Measurements from ENCODE around the gene UFD1.

UFD1 gene

DNA sequence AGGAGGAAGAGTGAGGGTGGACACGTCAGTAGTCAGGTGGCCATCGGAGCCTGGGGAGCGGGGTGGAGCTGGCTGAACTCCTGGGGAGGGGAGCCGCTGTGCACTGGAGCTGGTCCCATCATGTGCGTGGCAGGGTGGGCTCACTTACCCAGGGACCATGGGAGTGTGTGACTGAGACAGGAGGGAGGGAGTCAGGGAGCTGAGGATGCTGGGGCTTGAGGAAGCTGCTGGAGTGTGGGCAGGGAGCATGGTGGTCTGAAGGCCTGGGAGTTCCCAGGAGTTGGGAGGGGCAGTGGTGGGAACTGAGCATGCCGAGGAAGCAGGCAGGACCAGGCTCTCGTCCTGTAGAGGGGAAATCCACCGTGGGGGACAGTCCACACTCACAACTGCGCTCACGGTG is 27.2 kb upstream of the UFD1 start:
- Histone ChIP-seq H3K4me3 (ENCODE audit: low read length) (no peak overlapping the region), H3K4me2 (ENCODE audit: low read length) (no peak overlapping the region), H4K20me1 (ENCODE audit: insufficient read depth, low read length) (no peaks in the 10 kb centered on the region), H3K27me3 (ENCODE audit: low read depth, low read length) (no peaks in the 10 kb centered on the region), H3K4me1 (ENCODE audit: low read length) (no peaks in the 10 kb centered on the region), H3K36me3 (replicated peaks; ENCODE audit: low read depth, low read length) (peaks cover 20% of the 10 kb centered on the region), H3K9ac (ENCODE audit: low read length) (no peak overlapping the region), H2AFZ (ENCODE audit: low read depth, low read length) (no peak overlapping the region), H3K27ac (ENCODE audit: low read length) (no peak overlapping the region), H3K79me2 (ENCODE audit: low read length) (no peaks in the 10 kb centered on the region), H3K9me3 (ENCODE audit: insufficient read depth, low read length) (no peaks in the 10 kb centered on the region)
- no peak for TF ChIP-seq EZH2phosphoT487 (IDR thresholded peaks at IDR 0.05; ENCODE audit: low read depth)
- TF ChIP-seq, protein P1, sequence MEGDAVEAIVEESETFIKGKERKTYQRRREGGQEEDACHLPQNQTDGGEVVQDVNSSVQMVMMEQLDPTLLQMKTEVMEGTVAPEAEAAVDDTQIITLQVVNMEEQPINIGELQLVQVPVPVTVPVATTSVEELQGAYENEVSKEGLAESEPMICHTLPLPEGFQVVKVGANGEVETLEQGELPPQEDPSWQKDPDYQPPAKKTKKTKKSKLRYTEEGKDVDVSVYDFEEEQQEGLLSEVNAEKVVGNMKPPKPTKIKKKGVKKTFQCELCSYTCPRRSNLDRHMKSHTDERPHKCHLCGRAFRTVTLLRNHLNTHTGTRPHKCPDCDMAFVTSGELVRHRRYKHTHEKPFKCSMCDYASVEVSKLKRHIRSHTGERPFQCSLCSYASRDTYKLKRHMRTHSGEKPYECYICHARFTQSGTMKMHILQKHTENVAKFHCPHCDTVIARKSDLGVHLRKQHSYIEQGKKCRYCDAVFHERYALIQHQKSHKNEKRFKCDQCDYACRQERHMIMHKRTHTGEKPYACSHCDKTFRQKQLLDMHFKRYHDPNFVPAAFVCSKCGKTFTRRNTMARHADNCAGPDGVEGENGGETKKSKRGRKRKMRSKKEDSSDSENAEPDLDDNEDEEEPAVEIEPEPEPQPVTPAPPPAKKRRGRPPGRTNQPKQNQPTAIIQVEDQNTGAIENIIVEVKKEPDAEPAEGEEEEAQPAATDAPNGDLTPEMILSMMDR (IDR thresholded peaks at IDR 0.05; ENCODE audit: low read depth, low read length) = no peak

DNA sequence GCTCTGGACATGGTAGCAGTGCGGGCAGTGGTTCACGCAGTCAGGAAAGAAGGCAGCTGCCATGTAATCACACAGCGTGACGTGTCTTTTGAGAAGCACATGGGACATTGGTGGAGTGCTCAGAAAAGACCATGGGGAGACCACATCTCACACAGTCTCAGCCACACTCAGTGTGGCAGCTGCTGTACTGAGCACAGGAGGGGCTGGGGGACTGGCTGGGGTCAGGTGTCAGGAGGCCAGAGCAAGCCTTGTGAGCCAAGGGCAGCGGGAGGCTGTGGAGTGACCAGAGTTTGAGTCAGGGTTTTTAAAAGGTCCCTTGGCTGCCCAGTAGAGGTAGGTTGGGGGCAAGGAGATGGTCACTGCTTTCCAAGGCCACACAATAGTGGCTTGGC is 26.7 kb upstream of the UFD1 start:
- Histone ChIP-seq H3K27ac (ENCODE audit: low read length) (no peak overlapping the region), H2AFZ (ENCODE audit: low read depth, low read length) (no peak overlapping the region), H3K27me3 (ENCODE audit: low read depth, low read length) (no peaks in the 10 kb centered on the region), H3K36me3 (replicated peaks; ENCODE audit: low read depth, low read length) (peaks cover 20% of the 10 kb centered on the region), H3K4me1 (ENCODE audit: low read length) (no peaks in the 10 kb centered on the region), H3K4me2 (ENCODE audit: low read length) (no peak overlapping the region), H3K4me3 (ENCODE audit: low read length) (no peak overlapping the region), H3K79me2 (ENCODE audit: low read length) (no peaks in the 10 kb centered on the region), H3K9me3 (ENCODE audit: insufficient read depth, low read length) (no peaks in the 10 kb centered on the region), H3K9ac (ENCODE audit: low read length) (no peak overlapping the region), H4K20me1 (ENCODE audit: insufficient read depth, low read length) (no peaks in the 10 kb centered on the region)
- TF ChIP-seq, protein P1 (IDR thresholded peaks at IDR 0.05; ENCODE audit: low read depth, low read length) = no peak
- TF ChIP-seq EZH2phosphoT487 (IDR thresholded peaks at IDR 0.05; ENCODE audit: low read depth) = no peak

DNA sequence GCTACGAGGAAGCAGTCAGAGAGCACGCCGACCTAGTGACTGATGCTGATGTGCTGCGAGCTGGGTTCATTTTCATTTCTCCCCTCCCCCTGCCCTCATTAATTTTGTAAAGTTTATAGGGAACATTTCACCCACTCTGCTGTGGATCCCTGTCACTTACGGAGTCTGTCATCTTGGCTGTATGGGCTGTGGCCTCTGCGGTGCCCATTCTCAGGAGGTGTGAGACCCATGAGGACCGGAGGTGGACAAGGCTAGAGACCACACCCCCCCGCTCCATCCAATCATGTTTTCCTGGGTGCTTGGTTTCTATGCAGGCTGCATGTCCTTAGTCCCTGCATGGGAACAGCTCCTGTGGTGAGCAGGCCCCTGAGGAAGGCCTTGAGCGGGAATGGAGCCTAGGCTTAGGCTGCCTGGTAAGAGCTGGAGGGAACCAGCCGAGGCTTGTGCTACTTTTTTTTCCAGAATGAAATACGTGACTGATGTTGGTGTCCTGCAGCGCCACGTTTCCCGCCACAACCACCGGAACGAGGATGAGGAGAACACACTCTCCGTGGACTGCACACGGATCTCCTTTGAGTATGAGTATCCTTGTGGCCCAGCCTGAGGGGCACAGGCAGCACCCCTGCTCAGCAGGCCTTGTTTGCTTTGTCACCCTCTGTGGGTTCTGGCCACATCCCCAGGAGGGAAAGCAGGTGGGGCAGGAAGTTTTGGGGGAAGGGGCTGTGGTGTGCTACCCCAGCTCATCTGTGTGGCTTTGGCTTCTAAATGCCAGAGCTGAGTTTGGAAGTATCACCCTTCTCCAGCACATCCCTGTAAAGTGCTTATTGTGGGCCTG is 26.1 kb upstream of the UFD1 start:
- Histone ChIP-seq H3K27me3 (ENCODE audit: low read depth, low read length) (no peaks in the 10 kb centered on the region), H3K4me1 (ENCODE audit: low read length) (no peaks in the 10 kb centered on the region), H3K27ac (ENCODE audit: low read length) (no peak overlapping the region), H3K36me3 (replicated peaks; ENCODE audit: low read depth, low read length) (peaks cover 16% of the 10 kb centered on the region), H4K20me1 (ENCODE audit: insufficient read depth, low read length) (no peaks in the 10 kb centered on the region), H3K4me2 (ENCODE audit: low read length) (no peak overlapping the region), H3K4me3 (ENCODE audit: low read length) (no peak overlapping the region), H2AFZ (ENCODE audit: low read depth, low read length) (no peak overlapping the region), H3K79me2 (ENCODE audit: low read length) (no peaks in the 10 kb centered on the region), H3K9me3 (ENCODE audit: insufficient read depth, low read length) (no peaks in the 10 kb centered on the region), H3K9ac (ENCODE audit: low read length) (no peak overlapping the region)
- TF ChIP-seq, protein P1 (IDR thresholded peaks at IDR 0.05; ENCODE audit: low read depth, low read length) = no peak
- TF ChIP-seq EZH2phosphoT487 (IDR thresholded peaks at IDR 0.05; ENCODE audit: low read depth) = no peak

DNA sequence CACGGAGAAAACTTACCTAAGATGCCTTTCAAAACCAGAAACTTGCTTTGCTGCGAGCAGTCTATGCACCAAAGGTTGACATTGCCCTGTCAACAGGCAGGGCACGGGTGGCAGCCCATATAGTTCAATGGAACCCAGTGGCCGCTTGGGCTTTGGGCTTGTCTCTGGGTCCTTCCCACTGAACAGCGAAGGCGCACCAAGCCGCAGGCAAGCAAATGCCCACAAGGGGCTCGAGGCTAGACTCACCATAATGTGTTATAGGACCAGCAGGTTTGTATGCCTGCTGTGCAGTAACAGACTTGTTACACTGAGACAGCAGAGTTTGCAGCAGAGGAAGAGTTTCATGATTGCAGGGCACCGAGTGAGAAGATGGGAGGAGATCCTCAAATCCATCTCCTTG is 24.9 kb upstream of the UFD1 start:
- Histone ChIP-seq H3K27ac (ENCODE audit: low read length) (no peak overlapping the region), H3K4me3 (ENCODE audit: low read length) (no peak overlapping the region), H3K4me2 (ENCODE audit: low read length) (no peak overlapping the region), H3K9ac (ENCODE audit: low read length) (no peak overlapping the region), H4K20me1 (ENCODE audit: insufficient read depth, low read length) (no peaks in the 10 kb centered on the region), H3K4me1 (ENCODE audit: low read length) (no peaks in the 10 kb centered on the region), H3K9me3 (ENCODE audit: insufficient read depth, low read length) (no peaks in the 10 kb centered on the region), H3K79me2 (ENCODE audit: low read length) (no peaks in the 10 kb centered on the region), H3K36me3 (replicated peaks; ENCODE audit: low read depth, low read length) (peaks cover 23% of the 10 kb centered on the region), H2AFZ (ENCODE audit: low read depth, low read length) (no peak overlapping the region), H3K27me3 (ENCODE audit: low read depth, low read length) (no peaks in the 10 kb centered on the region)
- TF ChIP-seq, protein P1 (IDR thresholded peaks at IDR 0.05; ENCODE audit: low read depth, low read length) = no peak
- TF ChIP-seq EZH2phosphoT487 (IDR thresholded peaks at IDR 0.05; ENCODE audit: low read depth) = no peak
